K562 treated with DMSO at 1 percent for 4 hours (cell line): ENCODE data around the gene PEX11A. TPM values are rescaled to one million over a fixed set of nuclear protein-coding genes. Genes with fewer than 3 reads are reported as not detected.

Experiments
- total RNA-seq: library from RNA; unstranded; fragments of 300-600 nt; gene quantifications from 2 replicates; pipeline ENCODE4 v1.2.3, GENCODE V29; 2022; ENCODE audit not compliant: insufficient read depth

Gene PEX11A
- not detected in 2 replicates for total RNA-seq

GRCh38 chr15:89690276-89691218 is at the start of gene PEX11A, which contains the start of gene WDR93:
Gene PEX11A, minus strand, starts transcription at chr15:89690754. Its CDS starts 122 bp downstream, at chr15:89690632.
Gene WDR93, plus strand, starts transcription at chr15:89690811. Its CDS starts 10,936 bp downstream, at chr15:89701747.

GRCh38 chr15:89679212-89679611 is 11.3 kb downstream of the PEX11A start, which contains the start of gene PLIN1:
Gene PLIN1, minus strand, starts transcription at chr15:89679367. Its CDS starts 1,878 bp downstream, at chr15:89677489.

GRCh38 chr15:89654847-89655805 is 35.4 kb downstream of the PEX11A start, which contains the start of gene KIF7:
Gene KIF7, minus strand, starts transcription at chr15:89655467. Its CDS starts 2,537 bp downstream, at chr15:89652930.

Other genes starting within 250 kb of the PEX11A start
- gene RHCG, start 194.2 kb downstream of the PEX11A start, total RNA-seq = not detected in 2 replicates
- 10.8 and 12.2 TPM in 2 replicates for gene TICRR, start 115.3 kb downstream of the PEX11A start, total RNA-seq
- gene KIF7, start 35.3 kb downstream of the PEX11A start, total RNA-seq = 0.52 and 0.68 TPM in 2 replicates
- not detected in 2 replicates for gene PLIN1, start 11.4 kb downstream of the PEX11A start, total RNA-seq
- gene WDR93, start 57 bp upstream of the PEX11A start, total RNA-seq = not detected in 2 replicates
- 0.42 TPM in 1 of 2 replicates, not detected in the other for gene MESP1, start 60.5 kb upstream of the PEX11A start, total RNA-seq
- gene MESP2, start 85.6 kb upstream of the PEX11A start, total RNA-seq = not detected in 2 replicates
- 5.4 and 6.8 TPM in 2 replicates for gene ANPEP, start 124.1 kb upstream of the PEX11A start, total RNA-seq
- gene AP3S2, start 203.2 kb upstream of the PEX11A start, total RNA-seq = 17.4 and 34.1 TPM in 2 replicates
- not detected in 2 replicates for gene ARPIN, start 222.2 kb upstream of the PEX11A start, total RNA-seq